ENCODE results near the gene NEDD1. TPM values are rescaled to one million over a fixed set of nuclear protein-coding genes. Genes with fewer than 3 reads are reported as not detected.

NEDD1 gene
- total RNA-seq, 1 experiment from 2014 or later: 36.3 TPM

- ChIA-PET CTCF (no interaction called here), POLR2A (ENCODE audit: unreplicated experiment) (interaction anchor here (0.6 kb wide), 1 partner anchor 628 kb away, joined by 6 read pairs; no protein-coding TSS in a partner anchor)
- H3K4me3 ChIP-seq: no peak overlapping the region
- no peak for TF ChIP-seq EZH2 (IDR thresholded peaks at IDR 0.05; ENCODE audit: low read depth)
- H3K36me3 ChIP-seq (ENCODE audit: low read depth): no peaks in the 10 kb centered on the region
- H3K9me3 ChIP-seq (ENCODE audit: insufficient read depth, low read depth): no peaks in the 10 kb centered on the region
- intact Hi-C loops (cut with micrococcal nuclease; ENCODE audit: unreplicated experiment): loop anchor here (10.0 kb wide), 1 partner anchor 206 kb away; no protein-coding TSS in a partner anchor
- no peak for DNase-seq
- H3K4me1 ChIP-seq (replicated peaks; ENCODE audit: insufficient read depth): peaks cover 1% of the 10 kb centered on the region; the same call in 1 of the 2 replicates
- H3K9me2 ChIP-seq (ENCODE audit: insufficient read depth): no peaks in the 10 kb centered on the region
- H3K27ac ChIP-seq: no peak overlapping the region
- BruUV-seq (replicated peaks): no TSS peak
- H3K79me2 ChIP-seq (ENCODE audit: low read depth): no peaks in the 10 kb centered on the region
- H4K20me1 ChIP-seq (ENCODE audit: insufficient read depth): no peaks in the 10 kb centered on the region
- H2AFZ ChIP-seq: no peak overlapping the region
- H3F3A ChIP-seq (ENCODE audit: insufficient read depth, low read depth): no peaks in the 10 kb centered on the region
- H3K4me2 ChIP-seq: no peak overlapping the region
- H3K27me3 ChIP-seq (ENCODE audit: insufficient read depth, low read depth): peaks cover 14% of the 10 kb centered on the region; the same call in 1 of the 2 replicates
These were observed 5.9 kb upstream of the NEDD1 start for GRCh38 chr12:96901175-96901574.

- H3K4me3 ChIP-seq: no peak overlapping the region
- no peaks in the 10 kb centered on the region for H3K9me3 ChIP-seq (ENCODE audit: insufficient read depth, low read depth)
- H3K4me2 ChIP-seq: peak overlapping the region; percentile 11; the same call in 1 of the 2 replicates
- no peaks in the 10 kb centered on the region for H3K79me2 ChIP-seq (ENCODE audit: low read depth)
- ChIA-PET CTCF (no interaction called here), POLR2A (ENCODE audit: unreplicated experiment) (no interaction called here)
- H3K27ac ChIP-seq: no peak overlapping the region
- no peaks in the 10 kb centered on the region for H3K9me2 ChIP-seq (ENCODE audit: insufficient read depth)
- no peaks in the 10 kb centered on the region for H4K20me1 ChIP-seq (ENCODE audit: insufficient read depth)
- H3K27me3 ChIP-seq (ENCODE audit: insufficient read depth, low read depth): peaks cover 6% of the 10 kb centered on the region; the same call in 1 of the 2 replicates
- H2AFZ ChIP-seq: no peak overlapping the region
- DNase-seq: no peak
- no peaks in the 10 kb centered on the region for H3K36me3 ChIP-seq (ENCODE audit: low read depth)
- H3K4me1 ChIP-seq (replicated peaks; ENCODE audit: insufficient read depth): peaks cover 4% of the 10 kb centered on the region; the same call in 1 of the 2 replicates
- peak; percentile 35; the same call in 1 of the 2 replicates for TF ChIP-seq CTCF (conservative IDR thresholded peaks at IDR 0.05)
- TF ChIP-seq EZH2 (IDR thresholded peaks at IDR 0.05; ENCODE audit: low read depth): no peak
- H3F3A ChIP-seq (ENCODE audit: insufficient read depth, low read depth): no peaks in the 10 kb centered on the region
- BruUV-seq (replicated peaks): no TSS peak
- intact Hi-C loops (cut with micrococcal nuclease; ENCODE audit: unreplicated experiment): loop anchor here (10.0 kb wide), 1 partner anchor 207 kb away; no protein-coding TSS in a partner anchor
These were observed 5.0 kb upstream of the NEDD1 start for GRCh38 chr12:96902076-96902475.

GRCh38 chr12:96906498-96906848 is 584 bp upstream of the NEDD1 start:
- peaks cover 12% of the 10 kb centered on the region for H3K4me1 ChIP-seq (replicated peaks; ENCODE audit: insufficient read depth)
- H2AFZ ChIP-seq: peak overlapping the region; percentile 99
- H3K4me3 ChIP-seq: peak overlapping the region; percentile 91
- ChIA-PET POLR2A (ENCODE audit: unreplicated experiment) (interaction anchor here (0.6 kb wide), 1 partner anchor 186 kb away, joined by 5 read pairs; no protein-coding TSS in a partner anchor), CTCF (no interaction called here)
- peaks cover 20% of the 10 kb centered on the region; the same call in 1 of the 2 replicates for H3K79me2 ChIP-seq (ENCODE audit: low read depth)
- no peak for TF ChIP-seq EZH2 (IDR thresholded peaks at IDR 0.05; ENCODE audit: low read depth)
- TF ChIP-seq CTCF (conservative IDR thresholded peaks at IDR 0.05): no peak
- intact Hi-C loops (cut with micrococcal nuclease; ENCODE audit: unreplicated experiment): loop anchor here (5.0 to 10.0 kb wide), 2 partner anchors 44 to 212 kb away; no protein-coding TSS in a partner anchor
- H3K36me3 ChIP-seq (ENCODE audit: low read depth): no peaks in the 10 kb centered on the region
- no peaks in the 10 kb centered on the region for H3K9me2 ChIP-seq (ENCODE audit: insufficient read depth)
- no peaks in the 10 kb centered on the region for H4K20me1 ChIP-seq (ENCODE audit: insufficient read depth)
- DNase-seq: no peak
- no peaks in the 10 kb centered on the region for H3K9me3 ChIP-seq (ENCODE audit: insufficient read depth, low read depth)
- no peaks in the 10 kb centered on the region for H3K27me3 ChIP-seq (ENCODE audit: insufficient read depth, low read depth)
- peak overlapping the region; percentile 91 for H3K4me2 ChIP-seq
- BruUV-seq (replicated peaks): TSS peak; percentile 99
- no peaks in the 10 kb centered on the region for H3F3A ChIP-seq (ENCODE audit: insufficient read depth, low read depth)
- no peak overlapping the region for H3K27ac ChIP-seq
